Ascending aorta (tissue), 2 donors: Measurements from ENCODE around the gene LARP4B. TPM values are rescaled to one million over a fixed set of nuclear protein-coding genes. Genes with fewer than 3 reads are reported as not detected.
"Not testable (repeated sequence)": the region's sequence is repeated elsewhere in the genome, so short reads cannot be mapped to it uniquely, and the experiment has no call there.

Source experiments
- DNase-seq, 2 donors: peaks; one replicate each; pipeline ENCODE4 v3.0.0-alpha.2; 2019; ENCODE audit warnings: low spot score in 2 of 2
- H3K27ac ChIP-seq, 2 donors: fragments of 200-600 bp; sonication (generic); one replicate each; pipeline ENCODE4 v1.5.1; 2016 to 2017; ENCODE audit warnings: mild to moderate bottlenecking in 1 of 2
- H3K27me3 ChIP-seq: fragments of 200-600 bp; sonication (generic); one replicate; pipeline ENCODE4 v1.5.1; 2017
- H3K36me3 ChIP-seq, 2 donors: fragments of 200-600 bp; sonication (generic); one replicate each; pipeline ENCODE4 v1.5.1; 2016
- H3K4me1 ChIP-seq, 2 donors: fragments of 200-600 bp; sonication (generic); one replicate each; pipeline ENCODE4 v1.5.1; 2016 to 2017; ENCODE audit warnings: mild to moderate bottlenecking in 1 of 2
- H3K4me3 ChIP-seq, 2 donors: fragments of 200-600 bp; sonication (generic); one replicate each; pipeline ENCODE4 v1.5.1; 2016 to 2017; ENCODE audit warnings: mild to moderate bottlenecking in 1 of 2
- H3K9me3 ChIP-seq, 2 donors: fragments of 200-600 bp; sonication (generic); one replicate each; pipeline ENCODE4 v1.5.1; 2016
- CTCF ChIP-seq, 3 experiments: fragments of 200-600 bp in 2 of 3; fragments of 450-650 bp in 1 of 3; sonication (generic) in 2 of 3; IDR thresholded peaks; one replicate each; pipeline ENCODE4 v1.5.1; 2016 to 2019; ENCODE audit warnings: antibody characterized with exemption in 3 of 3, mild to moderate bottlenecking in 1 of 3, moderate library complexity in 1 of 3
- intact Hi-C: fragments of 100-400 bp; cut with DNase I; formaldehyde crosslinking; loops from one replicate; pipeline ENCODE4 v1.15.1; 2023
- total RNA-seq: library from RNA; depleted of rRNA; stranded (reverse); fragments of >200 nt; gene quantifications from one replicate; pipeline ENCODE4 v1.1.0, GENCODE V29; 2016

LARP4B gene
- total RNA-seq, 1 donor from 2014 or later, result 31.6 TPM

- Histone ChIP-seq H3K9me3 (peaks cover 6 to 18% of the 10 kb centered on the region in 2 donors), H3K4me1 (peaks cover 0 to 8% of the 10 kb centered on the region in 2 donors), H3K27me3 (no peaks in the 10 kb centered on the region), H3K27ac (no peak overlapping the region), H3K36me3 (no peaks in the 10 kb centered on the region), H3K4me3 (no peak overlapping the region)
- intact Hi-C loops, result no loop called here
- TF ChIP-seq CTCF (IDR thresholded peaks at IDR 0.05), result no peak
- no peak for DNase-seq
Measured at GRCh38 chr10:771647-772046, 159.9 kb downstream of the LARP4B start.

- intact Hi-C loops, result no loop called here
- Histone ChIP-seq H3K27ac (no peak overlapping the region), H3K4me1 (peaks cover 0 to 8% of the 10 kb centered on the region in 2 donors), H3K27me3 (no peaks in the 10 kb centered on the region), H3K4me3 (no peak overlapping the region), H3K36me3 (no peaks in the 10 kb centered on the region), H3K9me3 (peaks cover 6 to 18% of the 10 kb centered on the region in 2 donors)
- no peak for DNase-seq
- TF ChIP-seq CTCF (IDR thresholded peaks at IDR 0.05), result no peak
Measured at GRCh38 chr10:770975-771374, 160.5 kb downstream of the LARP4B start.

GRCh38 chr10:770048-770712 lies 161.3 kb downstream of the LARP4B start:
- H3K36me3 ChIP-seq, H3K27ac ChIP-seq, DNase-seq, H3K4me3 ChIP-seq, H3K4me1 ChIP-seq, H3K27me3 ChIP-seq, intact Hi-C loops: not testable (repeated sequence)
- H3K9me3 ChIP-seq, result peaks cover 6 to 18% of the 10 kb centered on the region in 2 donors

GRCh38 chr10:767794-768193 lies 163.7 kb downstream of the LARP4B start:
- H3K9me3 ChIP-seq, result peaks cover 6 to 18% of the 10 kb centered on the region in 2 donors
- no peaks in the 10 kb centered on the region for H3K4me1 ChIP-seq
- no peaks in the 10 kb centered on the region for H3K36me3 ChIP-seq
- H3K4me3 ChIP-seq, result no peak overlapping the region
- H3K27ac ChIP-seq, result no peak overlapping the region
- intact Hi-C loops, result no loop called here
- TF ChIP-seq CTCF (IDR thresholded peaks at IDR 0.05), result no peak
- DNase-seq, result no peak
- no peaks in the 10 kb centered on the region for H3K27me3 ChIP-seq

- Histone ChIP-seq H3K4me3 (no peak overlapping the region), H3K4me1 (no peaks in the 10 kb centered on the region), H3K27ac (no peak overlapping the region), H3K36me3 (no peaks in the 10 kb centered on the region), H3K27me3 (no peaks in the 10 kb centered on the region), H3K9me3 (peaks cover 6 to 18% of the 10 kb centered on the region in 2 donors)
- intact Hi-C loops, result no loop called here
- DNase-seq, result no peak
- TF ChIP-seq CTCF (IDR thresholded peaks at IDR 0.05), result no peak
Measured at GRCh38 chr10:767211-767610, 164.3 kb downstream of the LARP4B start.

GRCh38 chr10:761376-761775 lies 170.1 kb downstream of the LARP4B start:
- DNase-seq, result no peak
- intact Hi-C loops, result no loop called here
- H3K4me3 ChIP-seq, result no peak overlapping the region
- H3K27me3 ChIP-seq, result no peaks in the 10 kb centered on the region
- no peak overlapping the region for H3K27ac ChIP-seq
- H3K9me3 ChIP-seq, result peaks cover 0 to 22% of the 10 kb centered on the region in 2 donors
- no peak for TF ChIP-seq CTCF (IDR thresholded peaks at IDR 0.05)
- H3K4me1 ChIP-seq, result no peaks in the 10 kb centered on the region
- no peaks in the 10 kb centered on the region for H3K36me3 ChIP-seq
